ENCODE measurements around the gene RIT1. TPM values are rescaled to one million over a fixed set of nuclear protein-coding genes. Genes with fewer than 3 reads are reported as not detected.

Gene RIT1
- total RNA-seq (2022; extraction: Qiagen RNA extraction; ENCODE audit: low read depth) = 24.9 to 29.1 TPM (median 26.3 TPM) in 5 replicates

GRCh38 chr1:155911156-155912055 lies at the start of gene RIT1:
TSS of gene RIT1 (minus strand) at chr1:155911349. CDS start at chr1:155910761, 588 bp downstream.

GRCh38 chr1:155940993-155941844 lies 30.1 kb upstream of the RIT1 start, which contains the start of gene RXFP4:
TSS of gene RXFP4 (plus strand) at chr1:155941638. CDS start at chr1:155941710, 72 bp downstream.

GRCh38 chr1:155934097-155934935 lies 23.2 kb upstream of the RIT1 start, which contains the start of gene KHDC4:
TSS of gene KHDC4 (minus strand) at chr1:155934413. CDS start at chr1:155934373, 40 bp downstream.

GRCh38 chr1:155859234-155859829 lies 51.8 kb downstream of the RIT1 start, which contains the start of gene SYT11:
TSS of gene SYT11 (plus strand) at chr1:155859567. CDS start at chr1:155859762, 195 bp downstream.

GRCh38 chr1:155856975-155857930 lies 53.9 kb downstream of the RIT1 start, which contains the start of gene GON4L:
TSS of gene GON4L (minus strand) at chr1:155857214. CDS start at chr1:155853780, 3,434 bp downstream.

Other genes starting within 250 kb of the RIT1 start
- 43.0 to 49.5 TPM (median 45.9 TPM) in 5 replicates for gene YY1AP1, start 222.6 kb downstream of the RIT1 start, total RNA-seq (2022; extraction: Qiagen RNA extraction; ENCODE audit: low read depth)
- gene DAP3, start 222.3 kb downstream of the RIT1 start, total RNA-seq (2022; extraction: Qiagen RNA extraction; ENCODE audit: low read depth) = 116 to 145 TPM (median 121 TPM) in 5 replicates
- gene GON4L, start 54.1 kb downstream of the RIT1 start, total RNA-seq (2022; extraction: Qiagen RNA extraction; ENCODE audit: low read depth) = 14.4 to 16.0 TPM (median 14.7 TPM) in 5 replicates
- 0.96 to 1.4 TPM (median 1.3 TPM) in 5 replicates for gene SYT11, start 51.8 kb downstream of the RIT1 start, total RNA-seq (2022; extraction: Qiagen RNA extraction; ENCODE audit: low read depth)
- 24.5 to 30.9 TPM (median 27.3 TPM) in 5 replicates for gene KHDC4, start 23.1 kb upstream of the RIT1 start, total RNA-seq (2022; extraction: Qiagen RNA extraction; ENCODE audit: low read depth)
- not detected in 5 replicates for gene RXFP4, start 30.3 kb upstream of the RIT1 start, total RNA-seq (2022; extraction: Qiagen RNA extraction; ENCODE audit: low read depth)
- gene ARHGEF2, start 67.2 kb upstream of the RIT1 start, total RNA-seq (2022; extraction: Qiagen RNA extraction; ENCODE audit: low read depth) = 35.4 to 46.0 TPM (median 38.5 TPM) in 5 replicates
- gene SSR2, start 109.6 kb upstream of the RIT1 start, total RNA-seq (2022; extraction: Qiagen RNA extraction; ENCODE audit: low read depth) = 261 to 286 TPM (median 280 TPM) in 5 replicates
- gene UBQLN4, start 142.4 kb upstream of the RIT1 start, total RNA-seq (2022; extraction: Qiagen RNA extraction; ENCODE audit: low read depth) = 36.3 to 46.5 TPM (median 45.1 TPM) in 5 replicates
- 152 to 166 TPM (median 161 TPM) in 5 replicates for gene LAMTOR2, start 143.4 kb upstream of the RIT1 start, total RNA-seq (2022; extraction: Qiagen RNA extraction; ENCODE audit: low read depth)
- 0.31 to 0.36 TPM in 2 of 5 replicates, not detected in the others for gene RAB25, start 149.8 kb upstream of the RIT1 start, total RNA-seq (2022; extraction: Qiagen RNA extraction; ENCODE audit: low read depth)
- gene MEX3A, start 171.1 kb upstream of the RIT1 start, total RNA-seq (2022; extraction: Qiagen RNA extraction; ENCODE audit: low read depth) = 2.1 to 3.1 TPM (median 2.3 TPM) in 5 replicates
- gene LMNA, start 203.4 kb upstream of the RIT1 start, total RNA-seq (2022; extraction: Qiagen RNA extraction; ENCODE audit: low read depth) = 631 to 722 TPM (median 685 TPM) in 5 replicates
- gene SEMA4A, start 242.2 kb upstream of the RIT1 start, total RNA-seq (2022; extraction: Qiagen RNA extraction; ENCODE audit: low read depth) = 0.34 to 0.65 TPM (median 0.41 TPM) in 5 replicates

Measured in A549 treated with CpdA at 1 μM for 4 hours (cell line).